ENCODE data around the gene CPN1. TPM values are rescaled to one million over a fixed set of nuclear protein-coding genes. Genes with fewer than 3 reads are reported as not detected.

The CPN1 gene
- total RNA-seq: not detected in 2 replicates

GRCh38 chr10:100081075-100082001 is at the start of gene CPN1:
Gene CPN1, minus strand, starts transcription at chr10:100081869. Its CDS starts 244 bp downstream, at chr10:100081625.

GRCh38 chr10:100009793-100010676 is 71.6 kb downstream of the CPN1 start, which contains the start of gene DNMBP:
Gene DNMBP, minus strand, starts transcription at chr10:100009947. Its CDS starts 37,823 bp downstream, at chr10:99972124.

Other genes with a start within 250 kb of the CPN1 start
- gene DNMBP, start 71.9 kb downstream of the CPN1 start, total RNA-seq: 29.2 and 35.3 TPM in 2 replicates
- 35.4 and 74.0 TPM in 2 replicates for gene ERLIN1, start 104.2 kb upstream of the CPN1 start, total RNA-seq
- 27.6 and 30.9 TPM in 2 replicates for gene CHUK, start 147.7 kb upstream of the CPN1 start, total RNA-seq
- 41.3 and 43.0 TPM in 2 replicates for gene CWF19L1, start 185.8 kb upstream of the CPN1 start, total RNA-seq
- gene BLOC1S2, start 204.8 kb upstream of the CPN1 start, total RNA-seq: 56.5 and 65.9 TPM in 2 replicates
- not detected in 2 replicates for gene PKD2L1, start 248.4 kb upstream of the CPN1 start, total RNA-seq

Data from epithelial cell of umbilical artery (primary cell).